ENCODE data around the gene HMGB3. TPM values are rescaled to one million over a fixed set of nuclear protein-coding genes. Genes with fewer than 3 reads are reported as not detected.

The HMGB3 gene
- total and polyA plus RNA-seq, 7 donors = 2.5 to 46.4 (median 3.9) TPM

- Histone ChIP-seq H3K4me1 (no peaks in the 10 kb centered on the region), H3K4me3 (no peak overlapping the region), H3K27me3 (no peaks in the 10 kb centered on the region), H3K27ac (no peak overlapping the region), H3K36me3 (no peaks in the 10 kb centered on the region), H3K9me3 (no peaks in the 10 kb centered on the region)
- TF ChIP-seq EP300 (IDR thresholded peaks at IDR 0.05) (no peak), CTCF (IDR thresholded peaks at IDR 0.05) (no peak), POLR2AphosphoS5 (IDR thresholded peaks at IDR 0.05) (no peak), POLR2A (IDR thresholded peaks at IDR 0.05) (no peak)
- WGBS, 2 donors = 84 to 88% methylated on average over 3 of the region's 3 CpGs
- no peak for DNase-seq
- intact Hi-C loops (cut with DNase I) = no loop called here
These were observed 28.2 kb upstream of the HMGB3 start for GRCh38 chrX:150954951-150955350.

DNA sequence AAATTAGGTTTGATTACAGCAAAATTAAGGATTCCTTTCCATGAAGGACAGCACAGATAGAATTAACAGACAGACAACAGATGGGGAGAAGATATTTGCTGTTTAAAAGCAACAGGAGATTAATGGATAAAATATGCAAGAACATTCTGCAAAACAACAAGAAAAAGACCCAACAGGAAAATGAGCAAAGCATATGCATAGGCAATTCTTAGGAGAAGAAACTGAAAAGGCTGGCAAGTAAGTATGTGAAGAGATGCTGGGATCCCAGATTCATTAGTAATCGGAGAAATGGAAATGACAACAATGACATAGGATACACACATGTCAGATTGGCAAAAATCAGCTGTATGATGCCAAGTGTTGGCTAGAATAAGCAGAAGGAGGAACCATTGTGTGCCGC, 27.5 kb upstream of the HMGB3 start:
- no peaks in the 10 kb centered on the region for H3K36me3 ChIP-seq
- H3K4me3 ChIP-seq = no peak overlapping the region
- H3K4me1 ChIP-seq = no peaks in the 10 kb centered on the region
- no peak for DNase-seq
- H3K27me3 ChIP-seq = no peaks in the 10 kb centered on the region
- H3K9me3 ChIP-seq = no peaks in the 10 kb centered on the region
- 95% methylated on average over 2 of the region's 2 CpGs for WGBS, 2 donors
- intact Hi-C loops (cut with DNase I) = no loop called here
- TF ChIP-seq EP300 (IDR thresholded peaks at IDR 0.05) (no peak), CTCF (IDR thresholded peaks at IDR 0.05) (no peak), POLR2AphosphoS5 (IDR thresholded peaks at IDR 0.05) (no peak), POLR2A (IDR thresholded peaks at IDR 0.05) (no peak)
- no peak overlapping the region for H3K27ac ChIP-seq

DNA sequence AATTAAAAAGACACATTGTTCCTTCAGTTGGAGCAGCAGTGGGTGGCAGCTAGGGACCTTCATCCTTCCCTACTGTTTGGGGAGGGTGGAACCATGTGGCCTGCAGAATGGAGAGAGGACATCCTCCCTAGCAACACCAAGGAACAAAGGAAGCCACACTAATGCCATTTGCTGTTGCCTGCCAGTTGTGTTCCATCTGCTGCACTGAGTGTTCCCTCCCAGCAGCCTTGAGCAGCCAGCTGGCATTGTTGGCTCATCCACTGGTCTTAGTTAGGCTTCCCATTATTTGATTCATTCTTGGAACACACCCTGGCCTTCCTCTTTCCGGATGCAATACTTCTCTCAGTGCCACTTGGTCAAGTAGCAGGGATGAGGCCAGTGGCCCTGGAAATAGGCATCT, 25.0 kb upstream of the HMGB3 start:
- 66 to 73% methylated on average over 1 of the region's 1 CpG for WGBS, 2 donors
- intact Hi-C loops (cut with DNase I) = no loop called here
- no peak for DNase-seq

DNA sequence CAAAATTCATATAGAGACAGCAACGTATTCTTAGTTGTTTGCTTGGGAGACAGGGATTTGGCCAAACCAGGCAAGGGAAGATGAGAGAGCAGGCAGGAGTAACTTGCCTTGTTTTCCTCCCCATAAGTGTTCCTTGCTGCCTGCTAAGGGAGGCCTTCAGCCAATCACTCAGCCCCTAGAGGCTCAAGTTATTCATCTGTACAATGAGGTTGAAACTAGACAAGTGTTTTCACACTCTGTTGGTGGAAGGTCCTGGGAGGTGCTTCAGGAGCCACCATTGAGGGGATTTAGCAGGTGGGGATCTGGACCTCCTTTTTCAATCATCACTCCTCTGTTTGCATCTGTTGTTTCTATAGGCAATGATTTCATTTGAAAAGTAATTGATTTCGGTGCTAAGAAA, 23.6 kb upstream of the HMGB3 start:
- WGBS, 2 donors = 87 to 92% methylated on average over 2 of the region's 2 CpGs

More for the DNA sequence above, 25.0 kb upstream of the HMGB3 start:
- Histone ChIP-seq H3K27ac (no peak overlapping the region), H3K36me3 (no peaks in the 10 kb centered on the region), H3K9me3 (no peaks in the 10 kb centered on the region), H3K4me1 (no peaks in the 10 kb centered on the region), H3K4me3 (no peak overlapping the region), H3K27me3 (no peaks in the 10 kb centered on the region)
- TF ChIP-seq POLR2A (IDR thresholded peaks at IDR 0.05) = no peak
- no peak for TF ChIP-seq EP300 (IDR thresholded peaks at IDR 0.05)
- no peak for TF ChIP-seq CTCF (IDR thresholded peaks at IDR 0.05)
- no peak for TF ChIP-seq POLR2AphosphoS5 (IDR thresholded peaks at IDR 0.05)

More for the DNA sequence above, 23.6 kb upstream of the HMGB3 start:
- no peak for DNase-seq
- Histone ChIP-seq H3K9me3 (no peaks in the 10 kb centered on the region), H3K27me3 (no peaks in the 10 kb centered on the region), H3K27ac (no peak overlapping the region), H3K4me3 (no peak overlapping the region), H3K36me3 (no peaks in the 10 kb centered on the region), H3K4me1 (no peaks in the 10 kb centered on the region)
- intact Hi-C loops (cut with DNase I) = no loop called here
- TF ChIP-seq EP300 (IDR thresholded peaks at IDR 0.05) (no peak), POLR2A (IDR thresholded peaks at IDR 0.05) (no peak), POLR2AphosphoS5 (IDR thresholded peaks at IDR 0.05) (no peak), CTCF (IDR thresholded peaks at IDR 0.05) (no peak)
